K562 (cell line): ENCODE measurements around the gene ROPN1L. TPM values are rescaled to one million over a fixed set of nuclear protein-coding genes. Genes with fewer than 3 reads are reported as not detected.

Experiments used
- ARID3B ChIP-seq: fragments of 250-450 bp; sonication (Bioruptor Pico); IDR thresholded peaks from 2 replicates; pipeline ENCODE4 v1.4.0; 2020; ENCODE audit warnings: borderline replicate concordance
- CHD4 ChIP-seq: fragments of 200-600 bp; sonication (generic); IDR thresholded peaks from 3 replicates; pipeline ENCODE4 v1.6.1; 2012; ENCODE audit warnings: low read depth, mild to moderate bottlenecking, mixed read lengths, low read length, inconsistent platforms; ENCODE audit not compliant: insufficient read depth, insufficient replicate concordance, poor library complexity, severe bottlenecking
- CREM ChIP-seq: IDR thresholded peaks from 2 replicates; pipeline ENCODE4 v1.6.1; 2014; ENCODE audit warnings: antibody characterized with exemption, low read depth
- ELK3 ChIP-seq: fragments of 450-650 bp; formaldehyde crosslinking; IDR thresholded peaks from 2 replicates; pipeline ENCODE4 v1.4.0; 2020; ENCODE audit warnings: mild to moderate bottlenecking
- ETV6 ChIP-seq, 3 experiments: fragments of 150-350 bp in 1 of 3; sonication (generic) in 1 of 3; formaldehyde crosslinking in 1 of 3; IDR thresholded peaks; 2 replicates each; pipeline versions ENCODE4 v1.6.1 to v1.8.0; 2014 to 2022; ENCODE audit warnings: borderline replicate concordance in 2 of 3, low read depth in 2 of 3, antibody characterized with exemption in 1 of 3, low read length in 1 of 3, mild to moderate bottlenecking in 1 of 3, missing genetic modification reagents in 1 of 3
- GMEB1 ChIP-seq: fragments of 250-450 bp; sonication (Bioruptor Pico); IDR thresholded peaks from 2 replicates; pipeline ENCODE4 v1.4.0; 2020; ENCODE audit warnings: mild to moderate bottlenecking
- HDAC6 ChIP-seq: IDR thresholded peaks from 2 replicates; pipeline ENCODE4 v1.6.1; 2012; ENCODE audit warnings: low read depth, mild to moderate bottlenecking, control low read depth, inconsistent platforms, low read length, moderate library complexity
- RAD21 ChIP-seq, 2 experiments: fragments of 250-450 bp in 1 of 2; fragments of 450-650 bp in 1 of 2; sonication (Bioruptor Pico) in 1 of 2; formaldehyde crosslinking in 1 of 2; IDR thresholded peaks in 1 of 2; conservative IDR thresholded peaks in 1 of 2; 2 replicates each; pipeline versions ENCODE4 v1.4.0 to v1.8.0; 2020 to 2022; ENCODE audit warnings: mild to moderate bottlenecking in 2 of 2, moderate library complexity in 1 of 2
- RBM22 ChIP-seq: fragments of 200-400 bp; formaldehyde crosslinking; IDR thresholded peaks from 2 replicates; pipeline ENCODE4 v1.6.1; 2018; ENCODE audit warnings: low read length, low read depth; ENCODE audit not compliant: poor library complexity, severe bottlenecking
- RBM25 ChIP-seq: fragments of 200-400 bp; formaldehyde crosslinking; IDR thresholded peaks from 2 replicates; pipeline ENCODE4 v1.6.1; 2018; ENCODE audit warnings: low read length, low read depth, moderate library complexity; ENCODE audit not compliant: severe bottlenecking
- SMAD1 ChIP-seq: fragments of 150-350 bp; IDR thresholded peaks from 2 replicates; pipeline ENCODE4 v1.6.1; 2014; ENCODE audit warnings: low read length, low read depth; ENCODE audit not compliant: partially characterized antibody
- USF1 ChIP-seq: sonication (generic); formaldehyde crosslinking; IDR thresholded peaks from 2 replicates; pipeline ENCODE4 v1.9.0; 2022; ENCODE audit warnings: mild to moderate bottlenecking, missing genetic modification reagents
- VEZF1 ChIP-seq: fragments of 200-800 bp; sonication (Bioruptor generic); IDR thresholded peaks from 2 replicates; pipeline ENCODE4 v1.6.1; 2017; ENCODE audit warnings: missing genetic modification characterization, missing compliant biosample characterization
- ZNF121 ChIP-seq: sonication (generic); formaldehyde crosslinking; conservative IDR thresholded peaks from 2 replicates; pipeline ENCODE4 v1.8.0; 2022; ENCODE audit warnings: missing genetic modification reagents
- ZNF217 ChIP-seq: sonication (generic); formaldehyde crosslinking; IDR thresholded peaks from 2 replicates; pipeline ENCODE4 v1.8.0; 2022; ENCODE audit warnings: mild to moderate bottlenecking, missing genetic modification reagents
- ZNF253 ChIP-seq: fragments of 250-450 bp; sonication (Bioruptor Pico); conservative IDR thresholded peaks from 2 replicates; pipeline ENCODE4 v1.6.1; 2021; ENCODE audit warnings: mild to moderate bottlenecking
- ZNF3 ChIP-seq: fragments of 250-450 bp; sonication (Bioruptor Pico); IDR thresholded peaks from 2 replicates; pipeline ENCODE4 v1.5.0; 2021; ENCODE audit warnings: mild to moderate bottlenecking, moderate library complexity
- ZNF696 ChIP-seq: fragments of 250-450 bp; sonication (Bioruptor Pico); conservative IDR thresholded peaks from 2 replicates; pipeline ENCODE4 v1.4.0; 2020; ENCODE audit warnings: mild to moderate bottlenecking, moderate library complexity
- ZNF75A ChIP-seq: fragments of 450-650 bp; formaldehyde crosslinking; IDR thresholded peaks from 2 replicates; pipeline ENCODE4 v1.4.0; 2020; ENCODE audit warnings: mild to moderate bottlenecking
- polyA plus RNA-seq, 8 experiments: library from polyadenylated mRNA; depleted of rRNA in 4 of 8; stranded (reverse) in 5 of 8; unstranded in 3 of 8; fragments of >200 nt; fragmentation: Nextera tagmentation in 2 of 8; fragmentation: Illumina TruSeq in 1 of 8; extraction: Ambion mirVana in 2 of 8; extraction: Trizol in 1 of 8; gene quantifications; 2 replicates each; pipeline versions ENCODE4 v1.2.1 to v1.2.3, GENCODE V29; 2011 to 2014; ENCODE audit warnings: inconsistent platforms in 1 of 8, missing spikeins in 1 of 8
- total RNA-seq, 7 experiments: library from RNA; depleted of rRNA in 6 of 7; stranded (reverse); fragments of >200 nt in 6 of 7; fragmentation: Illumina TruSeq in 2 of 7; extraction: Trizol in 2 of 7; gene quantifications; 2 replicates each; pipeline versions ENCODE4 v1.2.1 to v1.2.3, GENCODE V29; 2011 to 2021; ENCODE audit warnings: low replicate concordance in 1 of 7

ROPN1L gene
- total and polyA plus RNA-seq, 9 of the 15 experiments (the other 6 are each of a cell fraction or from before 2014, with no cell fraction given) = 0.04 to 0.85 (median 0.24) TPM; not detected in 3

- TF ChIP-seq SMAD1 = no peak
- peak in 1 of 2 experiments; percentile 24; a peak in 2 of 4 replicates for TF ChIP-seq RAD21 (CRISPR knock-in tag; conservative IDR thresholded peaks at IDR 0.05 in 1 of 2, IDR thresholded peaks at IDR 0.05 in 1 of 2)
- peak; percentile 5 for TF ChIP-seq RBM25
- no peak for TF ChIP-seq RBM22
- no peak for TF ChIP-seq ZNF75A (CRISPR knock-in tag)
- TF ChIP-seq ZNF121 (CRISPR knock-in tag) = no peak
- no peak for TF ChIP-seq CHD4
- TF ChIP-seq ZNF696 = no peak
- no peak for TF ChIP-seq ETV6 (IDR thresholded peaks at IDR 0.05; ENCODE audit: borderline replicate concordance in 1 of 2, low read depth in 2 of 2, low read length in 1 of 2)
- no peak; the same call in 1 of the 2 replicates for TF ChIP-seq ETV6 (CRISPR knock-in tag; IDR thresholded peaks at IDR 0.05; ENCODE audit: borderline replicate concordance)
- peak; percentile 98 for TF ChIP-seq USF1 (CRISPR knock-in tag)
- no peak for TF ChIP-seq HDAC6
- TF ChIP-seq ELK3 (CRISPR knock-in tag) = no peak
- TF ChIP-seq ZNF253 (CRISPR knock-in tag) = no peak
- TF ChIP-seq ZNF3 = no peak
- TF ChIP-seq GMEB1 = no peak
- peak; percentile 77 for TF ChIP-seq CREM
- TF ChIP-seq ARID3B (CRISPR knock-in tag) = no peak
- no peak for TF ChIP-seq ZNF217
- peak; percentile 87 for TF ChIP-seq VEZF1 (CRISPR knock-in tag)
These were observed 43.6 kb downstream of the ROPN1L start (continued) for GRCh38 chr5:10485142-10485795.
